Measurements from ENCODE around the gene POLR2L. TPM values are rescaled to one million over a fixed set of nuclear protein-coding genes. Genes with fewer than 3 reads are reported as not detected.

POLR2L gene
- total and polyA plus RNA-seq, 2 of the 13 experiments (the other 11 are each of a cell fraction or from before 2014, with no cell fraction given), result 104 to 114 TPM

GRCh38 chr11:838441-839279, 3.7 kb downstream of the POLR2L start (continued):
- TF ChIP-seq, protein P1, sequence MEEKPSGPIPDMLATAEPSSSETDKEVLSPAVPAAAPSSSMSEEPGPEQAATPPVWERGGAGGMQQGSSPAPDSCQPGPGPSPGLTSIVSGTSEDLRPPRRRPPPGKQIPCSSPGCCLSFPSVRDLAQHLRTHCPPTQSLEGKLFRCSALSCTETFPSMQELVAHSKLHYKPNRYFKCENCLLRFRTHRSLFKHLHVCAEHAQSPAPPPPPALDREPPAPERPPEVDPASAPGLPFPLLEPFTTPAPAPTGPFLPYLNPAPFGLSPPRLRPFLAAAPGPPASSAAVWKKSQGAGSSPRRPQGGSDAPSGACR (CRISPR knock-in tag; IDR thresholded peaks at IDR 0.05), result peak; percentile 78; the same call in 1 of the 2 replicates
- TF ChIP-seq, protein P2, sequence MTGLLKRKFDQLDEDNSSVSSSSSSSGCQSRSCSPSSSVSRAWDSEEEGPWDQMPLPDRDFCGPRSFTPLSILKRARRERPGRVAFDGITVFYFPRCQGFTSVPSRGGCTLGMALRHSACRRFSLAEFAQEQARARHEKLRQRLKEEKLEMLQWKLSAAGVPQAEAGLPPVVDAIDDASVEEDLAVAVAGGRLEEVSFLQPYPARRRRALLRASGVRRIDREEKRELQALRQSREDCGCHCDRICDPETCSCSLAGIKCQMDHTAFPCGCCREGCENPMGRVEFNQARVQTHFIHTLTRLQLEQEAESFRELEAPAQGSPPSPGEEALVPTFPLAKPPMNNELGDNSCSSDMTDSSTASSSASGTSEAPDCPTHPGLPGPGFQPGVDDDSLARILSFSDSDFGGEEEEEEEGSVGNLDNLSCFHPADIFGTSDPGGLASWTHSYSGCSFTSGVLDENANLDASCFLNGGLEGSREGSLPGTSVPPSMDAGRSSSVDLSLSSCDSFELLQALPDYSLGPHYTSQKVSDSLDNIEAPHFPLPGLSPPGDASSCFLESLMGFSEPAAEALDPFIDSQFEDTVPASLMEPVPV (CRISPR knock-in tag; IDR thresholded peaks at IDR 0.05), result peak; percentile 33; the same call in 1 of the 2 replicates
- peak; percentile 74 for TF ChIP-seq ZFP1 (CRISPR knock-in tag; IDR thresholded peaks at IDR 0.05)
- TF ChIP-seq, protein P3, sequence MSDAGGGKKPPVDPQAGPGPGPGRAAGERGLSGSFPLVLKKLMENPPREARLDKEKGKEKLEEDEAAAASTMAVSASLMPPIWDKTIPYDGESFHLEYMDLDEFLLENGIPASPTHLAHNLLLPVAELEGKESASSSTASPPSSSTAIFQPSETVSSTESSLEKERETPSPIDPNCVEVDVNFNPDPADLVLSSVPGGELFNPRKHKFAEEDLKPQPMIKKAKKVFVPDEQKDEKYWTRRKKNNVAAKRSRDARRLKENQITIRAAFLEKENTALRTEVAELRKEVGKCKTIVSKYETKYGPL (CRISPR knock-in tag; IDR thresholded peaks at IDR 0.05), result no peak
- no peak for TF ChIP-seq ZNF382 (CRISPR knock-in tag; IDR thresholded peaks at IDR 0.05; ENCODE audit: borderline replicate concordance)
- 0 out of 2 replicates have a peak, but pooled peaks have one; percentile 32 for TF ChIP-seq ZBED4 (CRISPR knock-in tag; IDR thresholded peaks at IDR 0.05; ENCODE audit: borderline replicate concordance)
- no peak for TF ChIP-seq ZNF225 (CRISPR knock-in tag; IDR thresholded peaks at IDR 0.05)
- peak; percentile 58; the same call in 1 of the 2 replicates for TF ChIP-seq ZNF607 (CRISPR knock-in tag; IDR thresholded peaks at IDR 0.05; ENCODE audit: borderline replicate concordance)
- no peak for TF ChIP-seq ZBTB42 (CRISPR knock-in tag; IDR thresholded peaks at IDR 0.05)
- TF ChIP-seq, protein P4, sequence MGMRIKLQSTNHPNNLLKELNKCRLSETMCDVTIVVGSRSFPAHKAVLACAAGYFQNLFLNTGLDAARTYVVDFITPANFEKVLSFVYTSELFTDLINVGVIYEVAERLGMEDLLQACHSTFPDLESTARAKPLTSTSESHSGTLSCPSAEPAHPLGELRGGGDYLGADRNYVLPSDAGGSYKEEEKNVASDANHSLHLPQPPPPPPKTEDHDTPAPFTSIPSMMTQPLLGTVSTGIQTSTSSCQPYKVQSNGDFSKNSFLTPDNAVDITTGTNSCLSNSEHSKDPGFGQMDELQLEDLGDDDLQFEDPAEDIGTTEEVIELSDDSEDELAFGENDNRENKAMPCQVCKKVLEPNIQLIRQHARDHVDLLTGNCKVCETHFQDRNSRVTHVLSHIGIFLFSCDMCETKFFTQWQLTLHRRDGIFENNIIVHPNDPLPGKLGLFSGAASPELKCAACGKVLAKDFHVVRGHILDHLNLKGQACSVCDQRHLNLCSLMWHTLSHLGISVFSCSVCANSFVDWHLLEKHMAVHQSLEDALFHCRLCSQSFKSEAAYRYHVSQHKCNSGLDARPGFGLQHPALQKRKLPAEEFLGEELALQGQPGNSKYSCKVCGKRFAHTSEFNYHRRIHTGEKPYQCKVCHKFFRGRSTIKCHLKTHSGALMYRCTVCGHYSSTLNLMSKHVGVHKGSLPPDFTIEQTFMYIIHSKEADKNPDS (CRISPR knock-in tag; IDR thresholded peaks at IDR 0.05), result no peak
- TF ChIP-seq, protein P5, sequence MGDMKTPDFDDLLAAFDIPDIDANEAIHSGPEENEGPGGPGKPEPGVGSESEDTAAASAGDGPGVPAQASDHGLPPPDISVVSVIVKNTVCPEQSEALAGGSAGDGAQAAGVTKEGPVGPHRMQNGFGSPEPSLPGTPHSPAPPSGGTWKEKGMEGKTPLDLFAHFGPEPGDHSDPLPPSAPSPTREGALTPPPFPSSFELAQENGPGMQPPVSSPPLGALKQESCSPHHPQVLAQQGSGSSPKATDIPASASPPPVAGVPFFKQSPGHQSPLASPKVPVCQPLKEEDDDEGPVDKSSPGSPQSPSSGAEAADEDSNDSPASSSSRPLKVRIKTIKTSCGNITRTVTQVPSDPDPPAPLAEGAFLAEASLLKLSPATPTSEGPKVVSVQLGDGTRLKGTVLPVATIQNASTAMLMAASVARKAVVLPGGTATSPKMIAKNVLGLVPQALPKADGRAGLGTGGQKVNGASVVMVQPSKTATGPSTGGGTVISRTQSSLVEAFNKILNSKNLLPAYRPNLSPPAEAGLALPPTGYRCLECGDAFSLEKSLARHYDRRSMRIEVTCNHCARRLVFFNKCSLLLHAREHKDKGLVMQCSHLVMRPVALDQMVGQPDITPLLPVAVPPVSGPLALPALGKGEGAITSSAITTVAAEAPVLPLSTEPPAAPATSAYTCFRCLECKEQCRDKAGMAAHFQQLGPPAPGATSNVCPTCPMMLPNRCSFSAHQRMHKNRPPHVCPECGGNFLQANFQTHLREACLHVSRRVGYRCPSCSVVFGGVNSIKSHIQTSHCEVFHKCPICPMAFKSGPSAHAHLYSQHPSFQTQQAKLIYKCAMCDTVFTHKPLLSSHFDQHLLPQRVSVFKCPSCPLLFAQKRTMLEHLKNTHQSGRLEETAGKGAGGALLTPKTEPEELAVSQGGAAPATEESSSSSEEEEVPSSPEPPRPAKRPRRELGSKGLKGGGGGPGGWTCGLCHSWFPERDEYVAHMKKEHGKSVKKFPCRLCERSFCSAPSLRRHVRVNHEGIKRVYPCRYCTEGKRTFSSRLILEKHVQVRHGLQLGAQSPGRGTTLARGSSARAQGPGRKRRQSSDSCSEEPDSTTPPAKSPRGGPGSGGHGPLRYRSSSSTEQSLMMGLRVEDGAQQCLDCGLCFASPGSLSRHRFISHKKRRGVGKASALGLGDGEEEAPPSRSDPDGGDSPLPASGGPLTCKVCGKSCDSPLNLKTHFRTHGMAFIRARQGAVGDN (CRISPR knock-in tag; IDR thresholded peaks at IDR 0.05), result peak; percentile 98
- peak; percentile 84; the same call in 1 of the 2 replicates for TF ChIP-seq TGIF2 (CRISPR knock-in tag; IDR thresholded peaks at IDR 0.05)
- no peak for TF ChIP-seq SMARCC2 (IDR thresholded peaks at IDR 0.05)
- no peak for TF ChIP-seq ZNF660 (CRISPR knock-in tag; IDR thresholded peaks at IDR 0.05; ENCODE audit: borderline replicate concordance, low read depth)
